Fibroblast of lung (primary cell): ENCODE data around the gene TOX2. TPM values are rescaled to one million over a fixed set of nuclear protein-coding genes. Genes with fewer than 3 reads are reported as not detected.

Experiments
- DNase-seq, 2 donors: peaks; one replicate each; pipeline versions ENCODE4 v3.0.0 to v3.0.0-alpha.2; 2010; ENCODE audit warnings: low read depth in 2 of 2
- H2AFZ ChIP-seq: 2 replicates; pipeline ENCODE4 v1.5.1; 2012; ENCODE audit warnings: low read length, control low read depth, inconsistent platforms
- H3K27ac ChIP-seq: 2 replicates; pipeline ENCODE4 v1.5.1; 2011; ENCODE audit warnings: low read length, control low read depth; ENCODE audit not compliant: insufficient read depth
- H3K27me3 ChIP-seq: 2 replicates; pipeline ENCODE4 v1.5.1; 2011; ENCODE audit warnings: mild to moderate bottlenecking, low read length; ENCODE audit not compliant: control insufficient read depth, insufficient read depth
- H3K36me3 ChIP-seq: 2 replicates; pipeline ENCODE4 v1.5.1; 2011; ENCODE audit warnings: low read length; ENCODE audit not compliant: control insufficient read depth, insufficient read depth
- H3K4me1 ChIP-seq: 2 replicates; pipeline ENCODE4 v1.5.1; 2011; ENCODE audit warnings: low read length; ENCODE audit not compliant: control insufficient read depth, insufficient read depth; ENCODE audit errors: extremely low read depth
- H3K4me2 ChIP-seq: 2 replicates; pipeline ENCODE4 v1.5.1; 2011; ENCODE audit warnings: low read length, control low read depth; ENCODE audit not compliant: insufficient read depth; ENCODE audit errors: extremely low read depth
- H3K4me3 ChIP-seq, 4 experiments: fragments of 200-600 bp in 1 of 4; sonication (generic) in 1 of 4; replicated peaks in 1 of 4; 2 replicates each; pipeline ENCODE4 v1.5.1; 2011 to 2016; ENCODE audit warnings: low read length in 4 of 4, low read depth in 3 of 4, mild to moderate bottlenecking in 3 of 4, control low read depth in 2 of 4, inconsistent platforms in 1 of 4, mixed read lengths in 1 of 4; ENCODE audit not compliant: insufficient read depth in 1 of 4; ENCODE audit errors: control extremely low read depth in 1 of 4
- H3K79me2 ChIP-seq: 2 replicates; pipeline ENCODE4 v1.5.1; 2012; ENCODE audit warnings: mild to moderate bottlenecking, low read length, inconsistent platforms; ENCODE audit not compliant: control insufficient read depth, insufficient read depth
- H3K9ac ChIP-seq: 2 replicates; pipeline ENCODE4 v1.5.1; 2011; ENCODE audit warnings: mild to moderate bottlenecking, low read length, control low read depth; ENCODE audit not compliant: insufficient read depth
- H3K9me3 ChIP-seq: 2 replicates; pipeline ENCODE4 v1.5.1; 2012; ENCODE audit warnings: low read depth, low read length; ENCODE audit not compliant: control insufficient read depth, insufficient read depth
- H4K20me1 ChIP-seq: 2 replicates; pipeline ENCODE4 v1.5.1; 2011; ENCODE audit warnings: low read length; ENCODE audit not compliant: control insufficient read depth, insufficient read depth; ENCODE audit errors: extremely low read depth
- EZH2 ChIP-seq: IDR thresholded peaks from 2 replicates; pipeline ENCODE4 v1.5.1; 2012; ENCODE audit warnings: low read length, control low read depth, mild to moderate bottlenecking; ENCODE audit errors: missing control alignments
- polyA plus RNA-seq, 2 donors: library from polyadenylated mRNA; depleted of rRNA in 1 of 2; stranded (reverse) in 1 of 2; unstranded in 1 of 2; fragments of >200 nt; gene quantifications; 2 replicates each; pipeline ENCODE4 v1.2.1, GENCODE V29; 2011 to 2012; ENCODE audit warnings: missing spikeins in 1 of 2
- total RNA-seq: library from RNA; depleted of rRNA; stranded (reverse); fragments of >200 nt; gene quantifications from 2 replicates; pipeline ENCODE4 v1.2.1, GENCODE V29; 2014
- TF ChIP-seq, protein P1 (sequence below), 2 donors: IDR thresholded peaks in 1 of 2; conservative IDR thresholded peaks in 1 of 2; 1 replicate in 1 of 2; 2 replicates in 1 of 2; pipeline ENCODE4 v1.5.1; 2011 to 2012; ENCODE audit warnings: low read length in 2 of 2, control low read depth in 1 of 2, inconsistent platforms in 1 of 2, low read depth in 1 of 2, mild to moderate bottlenecking in 1 of 2

The TOX2 gene
- total and polyA plus RNA-seq, 2 donors (not counting 1 experiment from before 2014, with no cell fraction given): 5.9 to 9.6 TPM

DNA sequence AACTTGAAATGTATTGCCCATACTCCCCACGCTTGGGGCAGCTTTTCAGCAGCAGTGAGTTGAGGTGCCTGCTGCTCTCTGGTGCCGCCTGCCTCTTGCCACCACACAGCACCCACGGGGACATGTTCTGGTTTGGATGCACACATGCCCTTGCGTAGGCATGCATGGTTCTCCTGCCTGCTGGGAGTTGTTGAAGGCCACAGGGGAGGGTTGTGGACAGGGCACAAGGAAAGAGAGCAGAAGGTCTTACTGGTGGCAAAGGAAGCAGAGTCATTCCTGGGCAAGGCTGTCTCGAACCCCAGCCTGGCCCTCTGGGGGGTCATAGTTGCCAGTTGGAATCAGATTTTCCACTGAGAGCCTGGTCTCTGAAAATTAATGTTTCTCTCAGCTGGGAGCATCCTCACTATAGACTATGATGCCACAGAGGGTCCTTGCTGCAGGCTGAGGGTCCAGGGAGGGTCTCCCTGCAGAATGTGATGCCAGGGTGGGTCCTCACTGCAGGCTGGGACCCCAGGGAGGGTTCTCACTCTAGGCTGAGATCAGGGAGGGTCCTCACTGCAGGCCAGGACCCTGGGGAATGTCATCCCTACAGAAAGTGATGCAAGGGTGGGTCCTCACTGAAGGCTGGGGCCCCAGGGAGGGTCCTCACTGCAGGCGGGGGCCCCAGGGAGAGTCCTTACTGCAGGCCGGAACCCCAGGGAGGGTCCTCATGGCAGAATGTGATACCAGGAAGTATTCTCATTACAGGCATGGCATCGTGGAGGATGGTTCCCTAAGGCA lies 59.2 kb downstream of the TOX2 start:
- H3K9ac ChIP-seq: no peak overlapping the region
- no peak overlapping the region for H3K27ac ChIP-seq
- H3K4me3 ChIP-seq: no peak overlapping the region
- TF ChIP-seq, protein P1, sequence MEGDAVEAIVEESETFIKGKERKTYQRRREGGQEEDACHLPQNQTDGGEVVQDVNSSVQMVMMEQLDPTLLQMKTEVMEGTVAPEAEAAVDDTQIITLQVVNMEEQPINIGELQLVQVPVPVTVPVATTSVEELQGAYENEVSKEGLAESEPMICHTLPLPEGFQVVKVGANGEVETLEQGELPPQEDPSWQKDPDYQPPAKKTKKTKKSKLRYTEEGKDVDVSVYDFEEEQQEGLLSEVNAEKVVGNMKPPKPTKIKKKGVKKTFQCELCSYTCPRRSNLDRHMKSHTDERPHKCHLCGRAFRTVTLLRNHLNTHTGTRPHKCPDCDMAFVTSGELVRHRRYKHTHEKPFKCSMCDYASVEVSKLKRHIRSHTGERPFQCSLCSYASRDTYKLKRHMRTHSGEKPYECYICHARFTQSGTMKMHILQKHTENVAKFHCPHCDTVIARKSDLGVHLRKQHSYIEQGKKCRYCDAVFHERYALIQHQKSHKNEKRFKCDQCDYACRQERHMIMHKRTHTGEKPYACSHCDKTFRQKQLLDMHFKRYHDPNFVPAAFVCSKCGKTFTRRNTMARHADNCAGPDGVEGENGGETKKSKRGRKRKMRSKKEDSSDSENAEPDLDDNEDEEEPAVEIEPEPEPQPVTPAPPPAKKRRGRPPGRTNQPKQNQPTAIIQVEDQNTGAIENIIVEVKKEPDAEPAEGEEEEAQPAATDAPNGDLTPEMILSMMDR (conservative IDR thresholded peaks at IDR 0.05 in 1 of 2, IDR thresholded peaks at IDR 0.05 in 1 of 2; ENCODE audit: low read depth in 1 of 2, low read length in 2 of 2): no peak
- no peak for TF ChIP-seq EZH2
- H3K79me2 ChIP-seq: peaks cover 3% of the 10 kb centered on the region
- peaks cover 5% of the 10 kb centered on the region for H3K4me1 ChIP-seq
- no peak overlapping the region for H3K4me2 ChIP-seq
- no peaks in the 10 kb centered on the region for H3K9me3 ChIP-seq
- no peak for DNase-seq
- H3K36me3 ChIP-seq: no peaks in the 10 kb centered on the region
- H4K20me1 ChIP-seq: no peaks in the 10 kb centered on the region
- no peaks in the 10 kb centered on the region for H3K27me3 ChIP-seq
- H2AFZ ChIP-seq: no peak overlapping the region

DNA sequence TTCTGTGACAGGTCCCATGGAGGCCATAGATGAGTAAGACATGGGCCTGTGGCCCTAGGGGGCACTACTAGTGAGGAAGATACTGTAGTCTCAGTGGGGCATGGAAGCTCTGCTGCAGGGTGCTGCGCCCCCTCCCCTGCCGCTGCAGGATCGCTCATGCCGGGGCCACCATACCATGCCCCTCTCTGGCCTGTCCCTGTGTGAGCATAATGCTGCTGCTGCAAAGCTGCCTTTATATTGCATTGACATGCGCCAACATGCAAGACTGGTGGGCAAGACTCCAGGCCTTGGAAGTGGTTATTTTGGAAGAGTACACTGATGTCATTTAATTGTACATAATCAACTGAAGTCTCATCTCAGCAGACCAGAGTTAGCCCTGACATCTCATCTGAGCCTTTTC lies 60.0 kb downstream of the TOX2 start:
- no peak overlapping the region for H3K4me3 ChIP-seq
- H3K79me2 ChIP-seq: peaks cover 3% of the 10 kb centered on the region
- H3K27ac ChIP-seq: peak overlapping the region; percentile 46
- H3K36me3 ChIP-seq: no peaks in the 10 kb centered on the region
- H3K27me3 ChIP-seq: no peaks in the 10 kb centered on the region
- H3K4me1 ChIP-seq: peaks cover 5% of the 10 kb centered on the region
- H3K9ac ChIP-seq: no peak overlapping the region
- no peak for TF ChIP-seq EZH2
- TF ChIP-seq, protein P1 (conservative IDR thresholded peaks at IDR 0.05 in 1 of 2, IDR thresholded peaks at IDR 0.05 in 1 of 2; ENCODE audit: low read depth in 1 of 2, low read length in 2 of 2): no peak
- DNase-seq: no peak
- H3K4me2 ChIP-seq: no peak overlapping the region
- no peaks in the 10 kb centered on the region for H3K9me3 ChIP-seq
- no peaks in the 10 kb centered on the region for H4K20me1 ChIP-seq
- H2AFZ ChIP-seq: no peak overlapping the region

DNA sequence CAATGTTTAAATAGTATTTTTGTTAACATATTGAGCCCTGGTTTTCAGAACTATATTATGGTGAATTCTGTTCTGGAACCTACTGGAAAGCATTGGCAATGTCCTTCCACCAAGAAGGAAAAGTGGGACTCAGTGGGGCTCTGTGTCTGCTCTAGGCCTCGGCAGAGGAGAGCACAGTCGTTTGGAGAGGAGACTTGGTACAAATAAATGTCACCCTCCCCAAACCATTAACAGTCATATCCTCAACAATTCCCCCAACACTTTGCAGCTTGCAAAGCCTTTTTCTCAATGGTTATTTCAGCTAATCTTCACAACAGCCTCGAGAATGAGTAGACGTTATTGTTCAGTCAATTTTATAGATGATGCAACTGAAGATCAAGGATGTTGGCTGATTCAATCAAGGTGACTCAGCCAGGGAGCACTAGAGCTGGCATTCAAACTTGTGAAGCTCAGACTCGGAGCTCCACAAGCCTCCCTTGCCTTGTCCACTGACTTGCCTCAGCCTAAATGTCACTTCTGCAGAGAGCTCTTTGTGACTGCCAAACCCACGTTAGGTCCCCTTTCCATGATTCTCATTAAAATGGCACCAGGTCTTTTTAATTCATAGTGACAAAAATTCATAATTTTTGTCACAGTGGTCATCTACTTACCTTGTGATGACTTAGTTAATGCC lies 60.6 kb downstream of the TOX2 start:
- Histone ChIP-seq H3K4me1 (peaks cover 5% of the 10 kb centered on the region), H3K36me3 (no peaks in the 10 kb centered on the region), H2AFZ (no peak overlapping the region), H3K27me3 (no peaks in the 10 kb centered on the region), H3K4me2 (no peak overlapping the region), H3K27ac (peak overlapping the region; percentile 46), H3K4me3 (no peak overlapping the region), H3K9ac (no peak overlapping the region), H3K79me2 (peaks cover 3% of the 10 kb centered on the region), H3K9me3 (no peaks in the 10 kb centered on the region), H4K20me1 (no peaks in the 10 kb centered on the region)
- DNase-seq: peak; percentile 88 to 90
- TF ChIP-seq EZH2: no peak
- TF ChIP-seq, protein P1 (conservative IDR thresholded peaks at IDR 0.05 in 1 of 2, IDR thresholded peaks at IDR 0.05 in 1 of 2; ENCODE audit: low read depth in 1 of 2, low read length in 2 of 2): no peak
